Nucleus accumbens (tissue), 56 donors: ENCODE measurements around the gene GABARAPL2.
"Not testable (repeated sequence)": the region's sequence is repeated elsewhere in the genome, so short reads cannot be mapped to it uniquely, and the experiment has no call there.

Experiments
- DNase-seq, 56 donors: peaks; one replicate each; lab custom pipeline; 2025; lab: John Stamatoyannopoulos, UW

GABARAPL2 gene

GRCh38 chr16:75588716-75589115 lies 22.5 kb downstream of the GABARAPL2 start:
- DNase-seq = no peak

- DNase-seq = peak in 14 of 56 donors; percentile 5 to 46 (median 18)
Measured at GRCh38 chr16:75589306-75589705, 23.1 kb downstream of the GABARAPL2 start.

GRCh38 chr16:75590920-75591843 lies 25.0 kb downstream of the GABARAPL2 start:
- DNase-seq = peak in 31 of 56 donors; percentile 3 to 62 (median 18)

GRCh38 chr16:75591927-75592326 lies 25.7 kb downstream of the GABARAPL2 start:
- not testable (repeated sequence) for DNase-seq

- DNase-seq = no peak
Measured at GRCh38 chr16:75593308-75593707, 27.1 kb downstream of the GABARAPL2 start.

GRCh38 chr16:75593825-75594820 lies 27.9 kb downstream of the GABARAPL2 start:
- no peak for DNase-seq

GRCh38 chr16:75599452-75600277 lies 33.5 kb downstream of the GABARAPL2 start:
- DNase-seq = no peak

GRCh38 chr16:75603241-75603640 lies 37.1 kb downstream of the GABARAPL2 start:
- no peak for DNase-seq

- no peak for DNase-seq
Measured at GRCh38 chr16:75606507-75606906, 40.3 kb downstream of the GABARAPL2 start.

- DNase-seq = no peak
Measured at GRCh38 chr16:75614066-75614897, 48.1 kb downstream of the GABARAPL2 start.

GRCh38 chr16:75615619-75616018 lies 49.4 kb downstream of the GABARAPL2 start:
- DNase-seq = no peak

- DNase-seq = no peak
Measured at GRCh38 chr16:75616521-75617010, 50.4 kb downstream of the GABARAPL2 start.

GRCh38 chr16:75617121-75617520 lies 50.9 kb downstream of the GABARAPL2 start:
- no peak for DNase-seq

GRCh38 chr16:75618780-75619179 lies 52.6 kb downstream of the GABARAPL2 start:
- DNase-seq = no peak

GRCh38 chr16:75620326-75621169 lies 54.4 kb downstream of the GABARAPL2 start:
- DNase-seq = no peak

GRCh38 chr16:75621170-75621477 lies 54.9 kb downstream of the GABARAPL2 start:
- peak in 2 of 56 donors; percentile 1 to 10 for DNase-seq

GRCh38 chr16:75622761-75623605 lies 56.8 kb downstream of the GABARAPL2 start, which contains the start of gene ADAT1:
Gene ADAT1 (minus strand): TSS chr16:75623281. CDS start chr16:75620799, 2,482 bp downstream.
- DNase-seq = peak; percentile 63 to 99 (median 94)
